GM18861 (cell line): ENCODE results near the gene CTSO.

Experiments used
- ATAC-seq: cut with Tn5 transposase; IDR thresholded peaks from one replicate; pipeline ENCODE4 v1.9.1; 2021; ENCODE audit not compliant: unreplicated experiment

CTSO gene, protein sequence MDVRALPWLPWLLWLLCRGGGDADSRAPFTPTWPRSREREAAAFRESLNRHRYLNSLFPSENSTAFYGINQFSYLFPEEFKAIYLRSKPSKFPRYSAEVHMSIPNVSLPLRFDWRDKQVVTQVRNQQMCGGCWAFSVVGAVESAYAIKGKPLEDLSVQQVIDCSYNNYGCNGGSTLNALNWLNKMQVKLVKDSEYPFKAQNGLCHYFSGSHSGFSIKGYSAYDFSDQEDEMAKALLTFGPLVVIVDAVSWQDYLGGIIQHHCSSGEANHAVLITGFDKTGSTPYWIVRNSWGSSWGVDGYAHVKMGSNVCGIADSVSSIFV

DNA sequence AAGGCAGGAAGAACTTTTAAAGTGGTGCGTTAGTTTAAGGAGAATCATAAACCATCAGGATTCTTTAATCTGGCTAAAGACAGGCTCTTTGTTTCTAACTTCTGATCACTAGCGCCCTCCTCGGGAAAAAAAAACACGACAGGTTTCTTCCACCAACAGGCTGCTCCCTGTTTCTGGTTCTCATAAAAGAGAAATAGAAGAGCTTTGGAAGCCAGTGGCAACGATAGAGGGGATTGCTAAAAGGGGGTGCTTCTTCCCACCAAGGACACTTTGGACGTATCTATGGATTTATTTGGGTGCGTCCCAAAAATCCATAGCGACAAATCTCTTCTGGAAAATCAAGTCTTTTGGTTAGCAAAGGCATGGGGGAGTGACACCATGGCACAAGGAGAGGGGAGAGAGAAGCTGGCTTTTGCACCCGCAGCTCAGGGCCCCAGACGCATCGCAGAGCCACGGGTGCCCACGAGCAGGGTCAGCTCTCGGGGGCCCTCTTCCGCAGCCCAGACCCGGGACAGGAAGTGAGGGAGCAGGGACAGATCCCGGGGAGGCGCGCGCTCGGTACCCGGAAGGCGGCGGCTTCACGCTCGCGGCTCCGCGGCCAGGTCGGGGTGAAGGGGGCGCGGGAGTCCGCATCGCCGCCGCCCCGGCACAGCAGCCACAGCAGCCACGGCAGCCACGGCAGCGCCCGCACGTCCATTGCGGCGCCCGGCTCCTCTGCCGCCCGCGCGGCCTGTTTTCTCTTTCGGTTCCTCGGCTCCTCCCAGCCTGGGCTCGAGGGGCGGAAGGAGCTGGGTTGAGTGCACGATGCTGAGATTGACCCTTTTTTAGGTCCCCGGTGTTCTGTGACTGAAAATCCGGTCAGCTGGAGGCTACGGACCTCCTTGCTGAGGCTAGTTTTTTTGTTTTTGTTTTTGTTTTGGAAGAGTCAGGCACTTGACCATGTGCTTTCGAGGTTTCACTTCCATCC is at the start of gene CTSO:
CTSO (minus strand) TSS at position 716 of the 967 bp plus-strand sequence; CDS start at position 697, 19 bp downstream.
- peak; percentile 95 for ATAC-seq

DNA sequence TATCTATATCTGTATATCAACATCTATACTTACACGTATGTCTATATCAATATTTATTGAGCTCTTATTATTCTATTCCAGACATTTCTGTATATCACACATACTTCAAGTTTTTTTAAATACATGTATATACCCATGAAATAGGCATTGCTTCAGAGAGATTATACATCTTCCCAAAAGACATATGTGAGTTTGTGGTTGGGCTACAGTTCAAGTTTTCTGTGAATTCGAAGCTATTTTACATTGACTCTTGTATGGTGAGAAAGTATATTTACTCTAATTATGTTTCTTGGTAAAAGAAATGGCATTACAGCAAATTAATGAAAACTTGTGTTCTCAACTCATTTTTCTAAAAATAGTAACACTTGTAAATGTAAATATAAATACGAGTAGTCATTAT is 46.8 kb upstream of the CTSO start:
- no peak for ATAC-seq

DNA sequence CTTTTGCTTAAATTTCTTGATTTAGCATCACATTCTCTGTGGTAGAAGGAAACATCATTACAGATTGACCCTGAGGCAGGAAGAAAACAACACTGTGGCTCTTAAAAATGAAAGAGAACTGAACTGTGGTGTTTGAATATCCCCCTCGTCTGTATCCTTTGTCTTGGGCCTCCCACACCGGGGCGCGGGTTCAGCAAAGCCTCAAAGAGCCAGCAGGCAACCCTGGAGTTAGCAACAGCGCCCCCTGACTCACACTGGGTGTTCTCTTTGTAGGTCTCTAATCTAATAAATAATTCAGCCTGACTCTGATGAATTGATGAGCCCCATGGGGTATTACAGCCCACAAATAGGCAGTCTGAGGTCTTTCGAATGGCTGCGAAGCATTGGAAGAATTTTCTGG is 46.1 kb upstream of the CTSO start:
- ATAC-seq = no peak

DNA sequence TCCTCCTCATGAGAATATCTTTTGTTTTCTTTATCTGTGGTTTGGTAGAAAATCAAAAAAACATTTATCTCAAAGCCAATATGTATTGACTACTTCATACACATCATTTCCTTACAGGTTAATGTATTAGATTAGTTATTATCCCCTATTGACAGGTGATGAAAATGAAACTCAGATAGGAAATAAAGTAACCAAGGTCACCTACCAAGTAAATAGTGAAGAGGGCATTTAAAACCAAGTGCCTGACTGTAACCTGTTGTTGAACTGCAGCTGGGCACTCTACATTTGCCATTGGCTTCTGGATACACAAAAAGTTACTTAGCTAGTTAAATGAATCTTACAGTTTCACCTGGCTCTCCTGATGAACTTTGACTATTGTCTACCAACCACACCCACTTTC is 41.4 kb upstream of the CTSO start:
- no peak for ATAC-seq

DNA sequence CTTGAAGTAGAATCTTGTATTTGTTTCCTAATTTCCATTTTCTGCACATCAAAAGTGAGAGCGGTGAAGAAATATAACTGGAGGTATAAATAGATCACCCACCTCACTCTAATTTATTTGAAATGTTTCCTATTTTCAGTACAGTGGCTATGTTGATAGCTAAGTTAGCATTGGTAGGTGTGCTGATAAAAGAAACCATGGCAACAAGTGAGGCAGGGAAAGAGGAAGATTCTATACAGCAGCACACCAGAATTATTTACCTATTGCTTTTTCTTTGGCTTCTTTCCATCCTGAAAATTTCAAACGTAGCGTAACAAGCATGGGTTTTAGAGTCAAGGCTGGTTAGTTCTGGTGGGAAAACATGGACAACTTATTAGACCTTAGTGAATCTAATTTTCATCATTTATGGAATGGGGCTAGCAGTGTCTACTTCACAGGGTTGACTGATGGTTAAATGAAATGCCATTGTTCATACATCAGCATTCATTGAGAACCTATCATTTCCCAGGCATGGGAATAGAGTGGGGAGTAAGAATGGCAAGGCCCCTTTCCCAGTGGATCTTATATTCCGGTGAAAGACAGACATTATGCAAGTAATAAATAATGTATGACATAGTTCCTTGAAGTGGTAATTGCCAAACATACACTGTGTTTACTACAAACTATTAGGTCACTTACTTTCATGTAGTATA is 30.6 kb upstream of the CTSO start:
- no peak for ATAC-seq

DNA sequence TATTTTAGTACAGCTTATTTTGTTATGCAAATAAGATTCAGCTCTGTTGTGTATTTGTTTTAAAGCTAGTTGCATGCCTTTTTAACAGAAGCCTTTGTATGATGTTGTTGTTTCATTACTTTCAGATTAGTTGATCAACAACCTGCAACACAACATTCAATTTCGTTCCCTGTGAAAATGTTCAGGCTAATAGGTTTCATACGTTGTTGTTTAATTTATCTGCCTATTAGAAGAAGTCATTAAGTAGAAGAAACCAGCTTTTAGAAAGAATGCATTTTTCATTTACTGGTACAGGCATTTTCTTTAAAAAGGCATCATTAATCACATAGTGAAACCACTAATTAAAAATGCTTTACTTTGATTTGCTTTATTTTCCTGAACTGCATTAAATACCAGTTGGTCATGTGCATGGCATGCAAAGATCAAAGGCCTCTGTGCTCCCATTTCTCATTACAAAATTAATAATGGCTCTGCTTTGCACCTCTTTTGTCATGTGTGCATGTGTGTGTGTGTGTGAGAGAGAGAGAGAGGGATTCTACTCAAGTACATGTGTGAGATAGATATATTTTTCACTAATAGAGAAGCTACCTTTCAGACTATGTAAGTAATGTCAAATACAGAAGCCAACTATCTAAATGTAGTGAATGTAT is 29.2 kb upstream of the CTSO start:
- no peak for ATAC-seq

DNA sequence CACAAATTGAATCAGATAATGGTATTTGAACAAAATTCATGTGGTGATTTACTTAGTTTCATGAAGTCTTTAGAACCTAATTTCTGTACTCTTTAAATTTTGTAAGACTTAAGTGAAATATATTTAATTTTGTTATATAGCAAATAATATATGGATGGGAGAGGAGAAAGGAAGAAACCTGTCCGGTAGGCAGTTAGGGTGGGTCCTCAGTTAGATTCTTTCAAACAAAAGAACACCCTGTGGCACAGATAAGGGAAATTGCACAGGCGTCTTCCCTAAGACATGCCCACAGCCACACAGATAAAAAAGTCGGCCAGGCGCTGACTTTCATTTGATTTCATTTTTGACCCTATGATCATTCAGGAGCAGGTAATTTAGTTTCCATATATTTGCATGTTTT is 25.1 kb upstream of the CTSO start:
- no peak for ATAC-seq

DNA sequence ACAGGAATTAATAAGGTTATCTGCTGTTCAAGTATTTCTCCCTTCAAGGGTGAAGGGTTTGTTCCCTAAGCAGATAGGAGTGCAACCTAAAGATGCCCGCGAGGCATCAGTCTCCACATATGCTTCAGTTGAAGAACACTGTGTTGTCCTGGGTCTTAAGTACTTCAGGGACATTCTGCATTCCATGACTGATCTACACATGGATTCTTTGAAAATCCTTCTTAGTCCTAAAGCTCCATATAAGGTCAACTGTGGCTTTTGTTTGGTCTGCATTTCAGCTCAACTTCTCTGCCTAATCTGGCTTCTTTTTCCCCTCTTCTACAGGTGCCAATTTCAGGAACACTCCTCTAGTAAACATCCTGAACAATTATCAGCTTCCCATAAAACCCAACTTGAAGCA is 21.8 kb upstream of the CTSO start:
- no peak for ATAC-seq

DNA sequence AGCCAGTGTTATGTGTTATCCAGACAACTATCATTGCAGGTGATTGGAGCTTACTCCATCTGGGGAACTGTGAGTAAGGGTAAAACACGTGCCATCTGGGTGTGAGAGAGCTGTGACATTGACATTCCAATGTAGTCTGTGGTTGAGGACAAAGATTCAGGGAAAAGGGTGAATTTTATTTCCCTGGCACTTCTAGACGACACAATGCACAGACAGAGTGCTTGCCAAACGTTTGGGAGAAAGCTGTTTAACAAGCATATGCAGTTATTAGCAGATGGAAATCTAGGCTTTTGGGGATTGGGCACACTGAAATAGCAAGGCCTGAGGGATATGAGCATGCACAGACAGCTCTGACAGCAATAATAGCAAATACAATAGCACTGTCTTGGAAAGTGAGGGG is 21.3 kb upstream of the CTSO start:
- ATAC-seq = no peak

DNA sequence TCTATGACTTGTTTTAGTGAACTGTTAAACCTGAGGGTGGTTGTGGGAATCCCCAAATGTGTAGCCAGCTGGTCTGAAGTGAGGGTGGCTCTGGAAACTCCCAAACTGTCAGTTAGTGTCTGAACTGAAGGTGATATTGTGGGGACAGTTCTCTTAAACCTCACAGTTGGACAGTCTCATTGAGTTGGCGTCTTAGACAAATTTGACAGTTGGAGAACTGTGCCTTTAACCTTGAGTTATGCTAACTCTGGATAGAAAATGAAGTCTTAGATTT is 20.7 kb upstream of the CTSO start:
- ATAC-seq = peak; percentile 93

DNA sequence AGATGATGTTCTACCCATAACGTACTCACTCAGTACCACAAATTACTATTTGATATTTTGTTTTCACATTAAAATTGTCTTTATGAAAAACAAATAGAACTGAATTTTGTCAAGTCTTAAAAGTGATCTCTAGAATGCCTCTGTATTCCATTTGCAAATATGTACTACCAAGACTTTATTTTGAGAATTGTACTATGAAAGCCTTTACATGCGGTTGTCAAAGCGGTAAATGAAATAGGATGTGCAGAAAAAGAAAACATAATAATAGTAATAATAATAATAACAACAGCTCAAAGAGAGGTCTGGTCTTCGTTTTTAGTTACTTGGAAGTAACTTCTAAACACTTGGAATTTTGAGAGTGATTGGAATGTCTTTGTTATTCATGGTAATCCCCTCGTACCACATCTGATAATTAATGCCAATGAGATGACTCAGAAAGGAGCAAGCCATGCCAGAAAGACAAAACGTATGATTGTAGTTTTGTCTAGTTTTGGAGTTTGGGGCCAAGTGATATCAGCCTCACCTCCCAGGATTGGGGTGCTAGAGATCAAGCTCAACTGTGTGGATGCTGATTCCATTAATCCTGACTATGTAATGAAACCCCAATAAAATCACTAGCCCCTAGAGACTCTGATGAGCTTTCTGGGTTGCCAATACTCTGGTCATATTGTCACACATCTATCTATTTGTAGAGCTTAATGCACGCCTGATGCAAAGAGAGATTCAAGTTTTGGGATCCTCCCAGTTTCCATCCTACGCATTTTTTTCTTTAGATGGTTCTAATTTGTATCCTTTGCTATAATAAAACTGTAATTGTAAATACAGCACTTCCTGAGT is 20.2 kb upstream of the CTSO start:
- ATAC-seq = no peak

DNA sequence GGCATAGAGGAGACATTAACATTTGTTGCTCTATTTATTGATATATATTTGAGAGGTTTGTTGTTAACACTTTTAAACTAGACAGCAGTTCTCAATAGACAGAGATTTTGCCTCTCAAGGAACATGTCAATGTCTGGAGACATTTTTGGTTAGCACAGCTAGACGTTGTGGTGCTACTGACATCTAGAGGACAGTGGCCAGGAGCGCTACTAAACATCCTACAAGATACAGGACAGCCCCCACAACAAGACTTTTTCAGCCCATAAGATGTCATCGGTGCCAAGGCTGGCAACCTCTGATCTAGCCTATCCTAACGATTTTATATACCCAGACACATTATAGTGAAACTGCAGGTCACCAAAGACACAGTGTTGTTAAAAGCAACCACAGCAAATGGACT is 18.4 kb upstream of the CTSO start:
- peak; percentile 38 for ATAC-seq

DNA sequence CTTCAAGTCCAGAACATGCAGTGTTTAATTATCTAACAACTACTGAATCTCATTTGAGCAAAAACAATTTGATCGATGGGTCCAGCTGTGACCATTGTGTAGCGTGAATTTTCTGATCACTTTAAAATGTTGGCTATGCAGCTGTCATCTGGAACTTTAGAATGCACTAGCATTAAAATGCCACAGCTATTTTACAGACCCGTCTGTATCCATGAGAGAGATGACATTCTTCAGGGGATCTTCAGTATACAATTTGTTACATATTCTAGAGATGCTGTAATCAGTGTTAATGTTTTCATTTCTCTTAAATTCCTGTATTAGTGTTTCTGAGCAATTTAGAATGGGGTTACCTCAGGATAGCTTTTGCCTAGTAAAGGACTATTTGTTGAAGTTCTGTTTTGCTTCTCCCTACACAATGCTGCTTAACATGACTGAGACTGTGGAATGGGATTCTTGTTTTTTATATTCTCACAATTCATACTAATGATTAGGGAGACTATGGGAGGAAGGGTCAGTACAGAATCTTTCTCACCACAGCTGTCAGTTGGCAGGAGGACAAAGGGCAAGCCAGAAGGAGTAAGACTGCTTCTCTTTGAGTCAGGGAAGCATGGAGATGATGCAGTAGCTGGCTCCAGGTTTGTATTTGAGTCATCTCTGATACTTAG is 13.2 kb upstream of the CTSO start:
- no peak for ATAC-seq

DNA sequence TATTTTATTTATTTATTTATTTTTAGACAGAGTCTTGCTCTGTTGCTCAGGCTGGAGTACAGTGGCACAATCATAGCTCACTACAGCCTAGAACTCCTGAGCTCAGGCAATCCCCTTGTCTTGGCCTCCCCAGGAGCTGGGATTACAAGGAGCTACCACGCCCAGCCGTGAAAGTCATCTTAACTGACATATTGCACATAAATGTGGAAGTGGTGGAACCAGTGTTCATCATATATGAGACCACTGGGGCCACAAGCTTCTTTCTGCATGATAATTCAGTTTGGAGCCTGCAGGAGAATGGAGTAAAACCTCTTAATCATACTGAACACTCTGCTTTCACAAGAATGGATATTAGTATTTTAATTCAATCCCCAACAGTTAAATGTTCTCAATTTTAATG is 12.5 kb upstream of the CTSO start:
- no peak for ATAC-seq

DNA sequence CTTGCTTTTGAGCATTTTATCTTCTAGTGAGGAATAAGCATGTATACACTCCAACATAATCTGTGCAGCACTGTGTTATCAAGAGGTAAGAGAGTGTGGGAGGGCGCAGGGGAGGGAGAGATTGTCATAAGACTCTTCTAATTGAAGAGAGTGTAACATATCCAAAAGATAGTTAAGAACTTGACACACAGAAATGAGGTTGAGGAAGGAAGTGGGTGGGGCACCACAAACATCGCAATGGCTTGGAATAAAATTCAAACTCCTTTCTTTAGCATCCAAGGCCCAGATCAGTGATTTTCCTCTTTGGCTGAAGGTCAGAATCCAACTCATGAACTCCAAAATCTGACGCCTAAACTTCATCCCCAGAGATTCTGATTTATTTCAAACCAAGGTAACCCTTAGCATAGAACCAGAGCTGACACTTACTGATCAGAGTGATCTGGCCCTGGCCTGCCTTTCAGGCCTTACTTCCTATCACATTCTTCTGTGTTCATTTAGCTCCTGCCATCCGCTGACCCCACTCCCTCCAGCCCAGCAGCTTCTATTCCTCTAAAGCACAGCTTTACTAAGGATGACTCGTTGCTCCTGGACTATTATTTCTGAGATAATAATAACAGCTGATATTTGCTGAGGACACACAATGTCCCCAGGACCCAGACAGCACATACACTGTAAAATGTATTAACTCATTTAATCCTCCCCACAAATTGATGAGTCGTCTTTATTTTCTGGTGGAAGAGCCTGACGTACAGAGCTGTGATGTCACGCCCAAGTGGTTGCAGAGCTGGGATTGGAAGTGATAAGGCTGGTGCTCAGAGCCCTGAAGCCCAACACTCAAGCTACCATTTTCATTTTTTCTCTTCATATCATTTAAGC is 10.6 kb upstream of the CTSO start:
- no peak for ATAC-seq

DNA sequence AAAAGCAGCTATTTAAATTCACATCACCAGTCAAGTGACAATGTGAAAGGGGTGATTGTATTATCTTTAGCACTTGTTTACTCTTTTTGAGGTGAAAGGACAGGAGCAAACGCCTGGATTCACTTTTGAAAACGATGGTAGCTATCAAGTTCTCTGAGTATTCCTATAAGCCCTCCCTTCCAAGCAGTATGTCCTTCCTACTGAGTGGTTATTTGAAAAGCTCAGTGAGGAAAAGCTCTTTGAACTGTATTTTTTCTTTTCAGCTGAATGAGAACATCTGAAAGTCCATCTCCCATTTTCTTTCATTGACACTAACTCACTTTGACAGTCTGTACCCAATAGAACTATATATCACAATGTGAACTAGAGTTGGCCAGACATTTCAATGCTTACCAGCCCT is 9.1 kb upstream of the CTSO start:
- ATAC-seq = no peak

DNA sequence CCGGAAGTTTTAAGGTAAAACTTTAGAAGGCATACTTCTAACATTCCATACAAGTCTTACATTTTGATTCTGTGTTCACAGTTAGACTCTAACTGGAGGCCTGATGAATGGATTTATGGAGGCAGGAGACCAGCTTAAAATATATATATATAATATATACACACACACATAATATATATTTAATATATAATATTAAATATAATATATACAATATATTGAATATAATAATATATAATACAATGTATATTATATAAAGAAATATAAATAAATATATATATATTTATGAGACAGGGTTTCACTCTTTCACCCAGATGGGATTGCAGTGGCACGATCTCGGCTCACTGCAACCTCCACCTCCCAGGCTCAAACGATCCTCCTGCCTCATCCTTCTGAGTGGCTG is 7.9 kb upstream of the CTSO start:
- no peak for ATAC-seq

DNA sequence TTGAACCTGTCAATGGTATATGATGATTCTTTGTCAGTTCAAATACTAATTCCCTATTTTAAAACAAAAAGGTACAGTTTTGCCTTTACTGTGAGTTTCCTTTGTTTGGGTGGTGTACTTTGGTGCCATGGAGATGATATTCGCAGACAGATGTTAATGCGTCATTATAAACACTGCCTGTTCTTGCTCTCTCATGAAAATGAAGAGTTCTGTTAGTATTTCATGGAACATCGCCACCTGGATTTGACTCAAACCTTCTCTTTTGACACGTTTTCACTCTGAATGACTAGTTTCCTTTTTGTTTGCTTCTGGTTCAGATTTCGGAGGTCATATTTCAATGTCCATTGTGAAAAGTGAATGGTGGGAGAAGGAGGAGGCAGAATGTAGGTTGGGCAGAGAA is 6.9 kb upstream of the CTSO start:
- no peak for ATAC-seq

DNA sequence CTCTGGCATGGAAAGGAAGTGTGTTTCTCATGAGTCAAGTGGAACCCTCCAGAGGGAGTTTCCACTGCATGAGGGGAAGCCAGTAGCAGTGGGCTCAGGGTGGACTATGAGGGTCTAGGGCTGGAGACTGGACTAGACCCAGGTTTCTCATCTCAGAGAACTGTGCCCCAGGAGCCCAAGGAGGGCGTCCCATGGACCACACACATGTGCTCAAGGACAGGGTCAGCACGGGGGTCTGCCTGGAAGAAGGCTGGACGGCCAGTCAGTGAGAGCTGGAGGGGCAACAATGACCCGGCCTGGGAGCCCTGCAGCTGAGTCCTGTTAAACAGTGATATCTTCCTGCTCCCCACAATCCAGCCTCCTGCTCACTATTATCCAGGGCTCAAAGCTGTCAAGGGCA is 5.8 kb upstream of the CTSO start:
- ATAC-seq = no peak
